ENCODE results near the gene EWSR1. TPM values are rescaled to one million over a fixed set of nuclear protein-coding genes. Genes with fewer than 3 reads are reported as not detected.

EWSR1 gene
- polyA plus RNA-seq, 1 donor from 2014 or later: 277 TPM

DNA sequence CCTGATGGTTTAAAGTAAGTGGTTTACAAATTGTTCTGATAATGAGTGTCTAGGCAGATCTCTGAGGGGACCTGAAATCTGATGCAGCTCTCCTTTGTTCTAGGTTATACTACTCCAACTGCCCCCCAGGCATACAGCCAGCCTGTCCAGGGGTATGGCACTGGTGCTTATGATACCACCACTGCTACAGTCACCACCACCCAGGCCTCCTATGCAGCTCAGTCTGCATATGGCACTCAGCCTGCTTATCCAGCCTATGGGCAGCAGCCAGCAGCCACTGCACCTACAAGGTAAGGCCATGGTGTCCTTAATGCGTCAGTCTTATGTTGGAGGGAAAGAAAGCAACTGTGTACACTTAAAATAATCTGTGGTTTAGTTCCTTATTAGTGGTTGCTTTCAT is 9.9 kb downstream of the EWSR1 start (continued):
- TF ChIP-seq EP300 (conservative IDR thresholded peaks at IDR 0.05; ENCODE audit: poor library complexity, severe bottlenecking) (no peak), SMC3 (conservative IDR thresholded peaks at IDR 0.05; ENCODE audit: poor library complexity) (no peak), RAD21 (conservative IDR thresholded peaks at IDR 0.05) (no peak)

- peaks cover 26% of the 10 kb centered on the region for H3K79me2 ChIP-seq (replicated peaks; ENCODE audit: insufficient read depth, low read length)
These were observed 16.1 kb downstream of the EWSR1 start for GRCh38 chr22:29284196-29284595.

GRCh38 chr22:29288837-29289236 is 20.8 kb downstream of the EWSR1 start:
- Histone ChIP-seq H3K36me3 (ENCODE audit: insufficient read depth, low read length) (peaks cover 14% of the 10 kb centered on the region), H3K9me3 (ENCODE audit: low read length) (no peaks in the 10 kb centered on the region), H3K9me2 (ENCODE audit: insufficient read depth, low read length) (no peaks in the 10 kb centered on the region), H4K20me1 (ENCODE audit: insufficient read depth) (peaks cover 5% of the 10 kb centered on the region), H3F3A (ENCODE audit: insufficient read depth, low read length, poor library complexity, severe bottlenecking) (no peaks in the 10 kb centered on the region), H3K4me3 (ENCODE audit: low read length) (no peak overlapping the region), H3K4me2 (ENCODE audit: low read length) (no peak overlapping the region), H3K9ac (ENCODE audit: low read length) (no peak overlapping the region), H3K27me3 (ENCODE audit: insufficient read depth, low read depth, low read length) (no peaks in the 10 kb centered on the region), H2AFZ (ENCODE audit: low read depth, low read length) (no peak overlapping the region), H3K27ac (ENCODE audit: low read length) (no peak overlapping the region), H3K79me2 (replicated peaks; ENCODE audit: insufficient read depth, low read length) (peaks cover 19% of the 10 kb centered on the region)
- TF ChIP-seq, protein P1, sequence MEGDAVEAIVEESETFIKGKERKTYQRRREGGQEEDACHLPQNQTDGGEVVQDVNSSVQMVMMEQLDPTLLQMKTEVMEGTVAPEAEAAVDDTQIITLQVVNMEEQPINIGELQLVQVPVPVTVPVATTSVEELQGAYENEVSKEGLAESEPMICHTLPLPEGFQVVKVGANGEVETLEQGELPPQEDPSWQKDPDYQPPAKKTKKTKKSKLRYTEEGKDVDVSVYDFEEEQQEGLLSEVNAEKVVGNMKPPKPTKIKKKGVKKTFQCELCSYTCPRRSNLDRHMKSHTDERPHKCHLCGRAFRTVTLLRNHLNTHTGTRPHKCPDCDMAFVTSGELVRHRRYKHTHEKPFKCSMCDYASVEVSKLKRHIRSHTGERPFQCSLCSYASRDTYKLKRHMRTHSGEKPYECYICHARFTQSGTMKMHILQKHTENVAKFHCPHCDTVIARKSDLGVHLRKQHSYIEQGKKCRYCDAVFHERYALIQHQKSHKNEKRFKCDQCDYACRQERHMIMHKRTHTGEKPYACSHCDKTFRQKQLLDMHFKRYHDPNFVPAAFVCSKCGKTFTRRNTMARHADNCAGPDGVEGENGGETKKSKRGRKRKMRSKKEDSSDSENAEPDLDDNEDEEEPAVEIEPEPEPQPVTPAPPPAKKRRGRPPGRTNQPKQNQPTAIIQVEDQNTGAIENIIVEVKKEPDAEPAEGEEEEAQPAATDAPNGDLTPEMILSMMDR (IDR thresholded peaks at IDR 0.05; ENCODE audit: poor library complexity, severe bottlenecking): no peak
- TF ChIP-seq MXI1 (conservative IDR thresholded peaks at IDR 0.05; ENCODE audit: poor library complexity, severe bottlenecking) (no peak), RAD21 (conservative IDR thresholded peaks at IDR 0.05) (no peak), EP300 (conservative IDR thresholded peaks at IDR 0.05; ENCODE audit: poor library complexity, severe bottlenecking) (no peak), POLR2AphosphoS5 (IDR thresholded peaks at IDR 0.05) (no peak), TAF1 (IDR thresholded peaks at IDR 0.05; ENCODE audit: low read depth) (no peak), SMC3 (conservative IDR thresholded peaks at IDR 0.05; ENCODE audit: poor library complexity) (no peak), EZH2 (IDR thresholded peaks at IDR 0.05; ENCODE audit: borderline replicate concordance, insufficient read depth, low read length, poor library complexity, severe bottlenecking) (no peak)
- TF ChIP-seq, protein P2, sequence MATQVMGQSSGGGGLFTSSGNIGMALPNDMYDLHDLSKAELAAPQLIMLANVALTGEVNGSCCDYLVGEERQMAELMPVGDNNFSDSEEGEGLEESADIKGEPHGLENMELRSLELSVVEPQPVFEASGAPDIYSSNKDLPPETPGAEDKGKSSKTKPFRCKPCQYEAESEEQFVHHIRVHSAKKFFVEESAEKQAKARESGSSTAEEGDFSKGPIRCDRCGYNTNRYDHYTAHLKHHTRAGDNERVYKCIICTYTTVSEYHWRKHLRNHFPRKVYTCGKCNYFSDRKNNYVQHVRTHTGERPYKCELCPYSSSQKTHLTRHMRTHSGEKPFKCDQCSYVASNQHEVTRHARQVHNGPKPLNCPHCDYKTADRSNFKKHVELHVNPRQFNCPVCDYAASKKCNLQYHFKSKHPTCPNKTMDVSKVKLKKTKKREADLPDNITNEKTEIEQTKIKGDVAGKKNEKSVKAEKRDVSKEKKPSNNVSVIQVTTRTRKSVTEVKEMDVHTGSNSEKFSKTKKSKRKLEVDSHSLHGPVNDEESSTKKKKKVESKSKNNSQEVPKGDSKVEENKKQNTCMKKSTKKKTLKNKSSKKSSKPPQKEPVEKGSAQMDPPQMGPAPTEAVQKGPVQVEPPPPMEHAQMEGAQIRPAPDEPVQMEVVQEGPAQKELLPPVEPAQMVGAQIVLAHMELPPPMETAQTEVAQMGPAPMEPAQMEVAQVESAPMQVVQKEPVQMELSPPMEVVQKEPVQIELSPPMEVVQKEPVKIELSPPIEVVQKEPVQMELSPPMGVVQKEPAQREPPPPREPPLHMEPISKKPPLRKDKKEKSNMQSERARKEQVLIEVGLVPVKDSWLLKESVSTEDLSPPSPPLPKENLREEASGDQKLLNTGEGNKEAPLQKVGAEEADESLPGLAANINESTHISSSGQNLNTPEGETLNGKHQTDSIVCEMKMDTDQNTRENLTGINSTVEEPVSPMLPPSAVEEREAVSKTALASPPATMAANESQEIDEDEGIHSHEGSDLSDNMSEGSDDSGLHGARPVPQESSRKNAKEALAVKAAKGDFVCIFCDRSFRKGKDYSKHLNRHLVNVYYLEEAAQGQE (IDR thresholded peaks at IDR 0.05; ENCODE audit: borderline replicate concordance): no peak

More at GRCh38 chr22:29284196-29284595, 16.1 kb downstream of the EWSR1 start:
- peaks cover 4% of the 10 kb centered on the region for H4K20me1 ChIP-seq (ENCODE audit: insufficient read depth)
- no peaks in the 10 kb centered on the region for H3K27me3 ChIP-seq (ENCODE audit: insufficient read depth, low read depth, low read length)
- H3K4me2 ChIP-seq (ENCODE audit: low read length): no peak overlapping the region
- TF ChIP-seq TAF1 (IDR thresholded peaks at IDR 0.05; ENCODE audit: low read depth): no peak
- TF ChIP-seq SMC3 (conservative IDR thresholded peaks at IDR 0.05; ENCODE audit: poor library complexity): no peak
- TF ChIP-seq EZH2 (IDR thresholded peaks at IDR 0.05; ENCODE audit: borderline replicate concordance, insufficient read depth, low read length, poor library complexity, severe bottlenecking): no peak
- TF ChIP-seq RAD21 (conservative IDR thresholded peaks at IDR 0.05): no peak
- no peak for TF ChIP-seq MXI1 (conservative IDR thresholded peaks at IDR 0.05; ENCODE audit: poor library complexity, severe bottlenecking)
- TF ChIP-seq POLR2AphosphoS5 (IDR thresholded peaks at IDR 0.05): no peak
- H3K4me3 ChIP-seq (ENCODE audit: low read length): no peak overlapping the region
- no peak overlapping the region for H3K9ac ChIP-seq (ENCODE audit: low read length)
- H3K36me3 ChIP-seq (ENCODE audit: insufficient read depth, low read length): peaks cover 13% of the 10 kb centered on the region
- no peak overlapping the region for H3K27ac ChIP-seq (ENCODE audit: low read length)
- H3K9me3 ChIP-seq (ENCODE audit: low read length): no peaks in the 10 kb centered on the region
- H2AFZ ChIP-seq (ENCODE audit: low read depth, low read length): no peak overlapping the region
- no peaks in the 10 kb centered on the region for H3F3A ChIP-seq (ENCODE audit: insufficient read depth, low read length, poor library complexity, severe bottlenecking)
- H3K9me2 ChIP-seq (ENCODE audit: insufficient read depth, low read length): no peaks in the 10 kb centered on the region

Data from neural cell (in vitro differentiated cells).